CD4-positive, alpha-beta T cell treated with Interleukin-6 for 4 hours (primary cell): ENCODE results near the gene ATP6AP2.
A peak's percentile ranks its signal among the peaks of the same experiment; 100 is the strongest.
"Not testable (repeated sequence)": the region's sequence is repeated elsewhere in the genome, so short reads cannot be mapped to it uniquely, and the experiment has no call there.

Experiments used
- DNase-seq: peaks from one replicate; pipeline ENCODE4 v3.0.0-alpha.2; 2020; ENCODE audit warnings: mixed read lengths

ATP6AP2 gene

GRCh38 chrX:40580537-40581335 is at the start of gene ATP6AP2:
TSS of gene ATP6AP2 (plus strand) at chrX:40580970. CDS start at chrX:40581066, 96 bp downstream.
- DNase-seq: peak; percentile 90

GRCh38 chrX:40531056-40531826 is 49.5 kb upstream of the ATP6AP2 start:
- DNase-seq: no peak

DNA sequence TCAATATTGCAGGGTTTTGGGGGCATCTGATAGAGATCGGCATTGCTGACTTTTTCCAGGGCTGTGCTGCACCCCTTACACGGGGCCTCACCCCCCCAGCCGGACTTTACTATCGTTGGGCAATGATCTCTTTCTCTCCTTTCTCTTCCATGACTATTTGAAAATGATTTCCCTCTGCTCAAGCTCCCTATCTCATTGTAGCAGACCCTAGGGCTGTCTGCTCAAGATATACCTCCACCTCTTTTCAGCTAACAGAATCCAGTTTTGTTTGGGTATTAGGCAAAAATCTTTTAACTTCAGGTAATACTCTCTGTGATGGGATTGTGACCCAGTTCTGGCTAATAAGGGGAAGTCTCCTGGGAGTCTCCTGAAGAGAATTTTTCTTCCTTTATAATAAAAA is 43.5 kb upstream of the ATP6AP2 start:
- DNase-seq: no peak

DNA sequence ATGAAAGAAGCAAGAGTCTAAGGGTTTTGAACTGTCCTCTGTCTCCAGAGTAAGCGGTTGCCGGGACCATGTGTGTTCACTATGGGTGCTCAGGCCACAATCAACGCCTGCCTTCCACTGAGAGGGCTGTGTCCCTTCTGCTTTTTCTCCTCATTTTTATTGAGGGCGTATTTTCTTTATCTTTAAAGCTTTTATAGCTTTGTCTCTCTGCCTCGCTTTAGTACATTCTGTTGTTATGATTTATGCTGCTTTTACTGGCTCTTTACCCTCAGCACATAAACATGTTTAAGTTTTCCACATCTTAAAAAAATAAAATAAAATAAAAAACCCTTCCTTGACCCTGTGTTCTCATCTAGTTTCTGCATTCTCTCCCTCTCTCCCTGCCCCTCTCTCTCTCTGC is 42.4 kb upstream of the ATP6AP2 start:
- DNase-seq: no peak

DNA sequence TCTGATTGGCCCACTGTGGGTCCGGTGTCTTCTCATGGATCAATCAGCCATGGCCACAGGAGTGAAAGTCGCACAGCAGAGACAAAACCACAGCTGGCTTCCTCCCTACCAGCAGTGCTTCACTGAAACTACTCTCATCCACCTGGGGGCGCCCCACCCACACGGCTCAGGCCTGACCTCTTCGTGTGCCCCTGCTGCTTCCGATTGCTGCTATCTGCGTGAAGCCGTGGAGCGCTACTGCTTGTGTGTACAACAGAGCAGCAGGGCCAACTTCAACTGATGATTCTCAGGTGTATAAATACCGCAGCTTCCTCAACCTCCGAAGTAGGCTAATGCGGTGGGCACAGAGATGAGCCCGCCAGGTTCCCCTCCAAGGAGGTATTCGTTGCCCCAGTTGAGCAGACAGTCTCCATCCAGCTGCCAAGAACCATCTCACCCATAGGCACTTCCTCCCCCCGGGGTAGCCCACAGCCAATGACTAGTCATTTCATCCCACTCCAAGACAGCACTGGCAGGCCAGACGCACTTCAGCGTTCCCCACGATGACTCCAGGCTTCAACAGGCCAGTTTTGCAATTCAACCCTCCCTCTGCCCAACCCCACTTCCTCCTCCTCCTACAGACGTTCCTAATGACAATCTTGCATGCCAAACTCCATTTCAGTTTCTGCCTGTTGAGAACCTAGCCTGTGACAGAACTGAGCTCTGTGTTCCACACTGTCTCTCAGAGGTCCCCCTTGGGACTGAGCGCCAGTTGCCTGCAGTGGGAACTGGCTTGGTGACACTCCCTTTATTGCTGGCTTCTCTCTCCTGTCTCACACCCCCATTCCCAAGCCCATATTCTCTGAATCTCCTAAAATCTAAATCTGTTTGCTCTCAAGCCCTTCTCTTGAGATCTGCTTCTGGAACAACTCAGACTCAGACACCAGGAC is 41.3 kb upstream of the ATP6AP2 start:
- peak; percentile 77 for DNase-seq

DNA sequence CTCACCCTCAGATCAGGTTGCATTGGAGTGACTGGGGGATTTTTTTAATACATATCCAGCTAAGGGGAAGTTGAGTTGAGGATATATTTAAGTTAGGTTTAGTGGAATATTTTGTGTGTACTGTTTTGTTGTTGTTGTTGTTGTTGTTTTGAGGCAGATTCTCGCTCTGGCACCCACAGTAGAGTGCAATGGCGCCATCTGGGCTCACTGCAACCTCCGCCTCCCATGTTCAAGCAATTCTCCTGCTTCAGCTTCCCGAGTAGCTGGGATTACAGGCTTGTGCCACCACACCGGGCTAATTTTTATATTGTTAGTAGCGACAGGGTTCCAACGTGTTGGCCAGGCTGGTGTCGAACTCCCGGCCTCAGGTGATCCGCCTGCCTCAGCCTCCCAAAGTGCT is 38.6 kb upstream of the ATP6AP2 start:
- DNase-seq: no peak

- no peak for DNase-seq
Observed at GRCh38 chrX:40542972-40543371, 37.8 kb upstream of the ATP6AP2 start.

DNA sequence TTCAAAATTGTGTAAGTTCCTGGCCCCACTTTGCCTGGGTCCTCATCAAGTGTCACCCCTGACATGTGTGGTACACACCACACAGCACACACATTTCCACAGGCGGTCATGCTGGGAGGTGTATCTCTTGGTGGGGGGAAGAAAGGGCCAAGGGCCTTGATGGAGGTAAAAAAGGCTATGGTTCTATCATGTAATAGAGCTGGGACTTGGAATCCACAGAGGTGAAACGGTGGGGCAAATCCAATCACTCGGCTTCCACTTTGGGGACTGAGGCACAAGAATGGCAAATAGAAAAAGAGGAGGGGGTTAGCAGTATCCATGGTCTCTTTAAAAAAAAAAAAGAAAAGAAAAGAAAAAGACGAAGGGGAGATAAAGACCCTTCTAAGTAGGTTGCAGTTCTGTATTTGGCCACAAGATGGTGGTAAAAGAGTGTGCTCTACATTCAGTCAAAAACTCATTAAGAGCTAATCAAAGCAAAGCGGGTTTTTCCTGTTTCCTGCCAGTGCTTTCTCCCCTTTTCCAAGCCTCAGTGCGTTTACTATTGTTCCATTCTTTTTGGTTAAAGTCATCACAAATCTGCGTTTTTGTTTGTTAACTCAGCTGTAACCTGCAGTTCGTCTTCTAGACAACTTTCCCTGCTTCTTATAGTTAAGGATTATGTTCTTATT is 37.0 kb upstream of the ATP6AP2 start:
- DNase-seq: peak; percentile 21

DNA sequence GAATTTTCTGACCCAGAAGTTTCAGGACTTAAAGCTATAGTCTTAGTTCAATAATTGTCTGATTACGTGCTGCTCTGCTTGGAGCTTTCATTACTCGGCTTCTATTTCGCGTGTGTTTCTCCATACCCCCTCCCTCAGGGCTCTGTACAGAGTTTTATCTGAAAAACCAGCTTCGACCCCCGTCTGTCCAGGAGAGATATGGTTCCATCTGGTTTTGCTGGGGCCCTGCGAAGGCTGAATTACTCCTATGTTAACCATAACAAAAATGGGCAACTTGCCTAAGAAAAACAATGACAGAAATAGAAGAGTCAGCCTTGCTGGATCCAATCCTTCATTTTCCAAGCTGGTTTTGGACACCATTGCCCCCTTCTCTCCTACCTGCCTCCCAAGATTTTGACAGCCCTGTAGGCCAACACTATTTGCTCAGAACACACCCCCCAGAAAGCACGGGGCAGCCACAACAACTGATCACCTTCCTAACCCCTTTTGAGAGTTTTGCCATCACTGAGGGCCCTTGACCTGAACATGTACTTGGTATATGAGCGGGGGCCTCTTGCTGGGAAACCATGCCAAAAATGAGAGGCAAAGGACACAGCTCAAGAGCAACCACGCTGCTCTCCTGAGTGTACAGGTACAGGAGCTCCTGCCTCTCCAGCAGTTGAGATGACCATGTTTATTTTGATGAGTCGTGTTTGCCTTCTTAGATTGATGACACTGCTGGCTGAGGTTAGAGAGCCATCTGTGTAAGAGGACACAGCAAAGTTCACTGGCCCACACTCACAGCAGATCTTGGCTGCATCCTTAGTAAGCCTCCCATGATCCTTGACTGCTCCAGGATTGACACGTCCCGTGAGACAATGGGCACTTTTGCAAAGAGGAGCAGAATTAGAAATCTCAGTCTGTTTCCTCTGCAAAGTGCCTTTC is 36.2 kb upstream of the ATP6AP2 start:
- no peak for DNase-seq

GRCh38 chrX:40546870-40547269 is 33.9 kb upstream of the ATP6AP2 start:
- DNase-seq: no peak

DNA sequence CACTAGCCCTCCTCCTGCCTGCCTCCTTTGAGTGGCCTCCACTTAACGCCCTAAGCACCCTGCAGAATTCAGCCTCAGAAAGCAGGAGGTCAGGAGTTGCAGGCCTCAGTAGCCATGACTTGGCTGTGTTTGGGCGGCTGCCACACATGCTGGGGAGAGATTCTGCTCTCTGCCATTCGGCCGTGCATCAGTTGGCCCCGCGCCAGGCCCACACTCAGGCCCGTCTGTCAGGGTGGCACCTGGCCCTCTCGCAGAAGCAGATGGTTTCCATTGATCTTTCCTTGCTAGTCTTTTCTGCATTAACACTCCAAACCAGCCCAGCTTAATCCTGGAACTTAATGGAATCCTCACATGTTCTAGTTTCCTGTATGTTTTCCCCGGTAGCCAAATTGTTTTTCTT is 30.7 kb upstream of the ATP6AP2 start:
- no peak for DNase-seq

DNA sequence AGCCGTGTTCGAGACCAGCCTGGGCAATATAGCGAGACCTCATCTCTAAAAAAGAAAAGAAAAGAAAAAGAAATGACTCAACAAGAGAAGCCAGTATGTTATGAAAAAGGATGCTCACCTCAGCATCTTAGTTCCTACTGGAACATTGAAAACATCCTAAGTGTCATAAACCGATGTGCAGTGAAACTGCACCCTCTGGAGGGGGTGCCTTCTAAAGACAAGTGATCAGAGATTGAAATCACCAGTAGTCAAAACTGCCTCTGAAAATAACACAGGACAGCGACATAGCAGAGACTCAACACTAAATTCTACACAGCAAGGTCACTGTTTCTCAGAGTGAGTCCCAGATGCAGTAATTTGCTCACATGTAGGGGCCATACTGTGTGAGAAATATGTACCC is 28.0 kb upstream of the ATP6AP2 start:
- DNase-seq: no peak

DNA sequence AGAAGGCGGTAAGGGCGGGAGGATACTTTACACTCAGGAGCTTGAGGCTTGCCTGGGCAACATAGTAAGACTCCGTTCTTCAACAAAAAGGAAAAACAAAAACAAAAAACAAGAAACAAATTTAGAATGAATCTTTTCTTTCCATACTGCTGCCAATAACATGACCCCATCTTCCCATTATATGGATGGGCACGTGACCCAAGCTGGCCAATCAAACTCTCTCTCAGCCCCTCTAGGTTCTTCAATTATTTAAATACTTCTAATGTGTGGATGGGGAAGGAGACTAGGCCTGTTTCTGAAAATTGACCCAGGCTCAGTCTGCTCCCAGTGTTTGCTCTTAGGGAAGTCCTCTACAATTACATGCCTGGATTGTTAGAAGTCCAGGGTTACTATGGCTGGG is 22.2 kb upstream of the ATP6AP2 start:
- DNase-seq: no peak

- no peak for DNase-seq
Observed at GRCh38 chrX:40563784-40564183, 17.0 kb upstream of the ATP6AP2 start.

DNA sequence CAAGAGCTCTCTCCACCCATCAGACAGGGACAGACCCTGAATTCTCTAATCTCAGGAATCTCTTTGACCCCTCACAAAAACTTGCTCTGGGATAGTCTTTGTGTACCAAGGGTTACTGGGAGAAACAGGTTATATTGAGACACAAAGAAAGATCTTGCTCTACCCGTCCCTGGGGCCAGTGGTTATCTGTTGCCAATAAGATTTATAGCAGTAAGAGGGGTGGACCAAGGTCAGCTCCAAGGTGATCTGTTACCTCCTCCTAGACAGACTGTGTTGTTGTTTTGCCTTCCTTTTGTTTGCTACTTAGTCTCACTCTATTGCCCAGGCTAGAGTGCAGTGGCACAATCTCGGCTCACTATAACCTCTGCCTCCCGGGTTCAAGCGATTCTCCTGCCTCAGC is 16.3 kb upstream of the ATP6AP2 start:
- no peak for DNase-seq

DNA sequence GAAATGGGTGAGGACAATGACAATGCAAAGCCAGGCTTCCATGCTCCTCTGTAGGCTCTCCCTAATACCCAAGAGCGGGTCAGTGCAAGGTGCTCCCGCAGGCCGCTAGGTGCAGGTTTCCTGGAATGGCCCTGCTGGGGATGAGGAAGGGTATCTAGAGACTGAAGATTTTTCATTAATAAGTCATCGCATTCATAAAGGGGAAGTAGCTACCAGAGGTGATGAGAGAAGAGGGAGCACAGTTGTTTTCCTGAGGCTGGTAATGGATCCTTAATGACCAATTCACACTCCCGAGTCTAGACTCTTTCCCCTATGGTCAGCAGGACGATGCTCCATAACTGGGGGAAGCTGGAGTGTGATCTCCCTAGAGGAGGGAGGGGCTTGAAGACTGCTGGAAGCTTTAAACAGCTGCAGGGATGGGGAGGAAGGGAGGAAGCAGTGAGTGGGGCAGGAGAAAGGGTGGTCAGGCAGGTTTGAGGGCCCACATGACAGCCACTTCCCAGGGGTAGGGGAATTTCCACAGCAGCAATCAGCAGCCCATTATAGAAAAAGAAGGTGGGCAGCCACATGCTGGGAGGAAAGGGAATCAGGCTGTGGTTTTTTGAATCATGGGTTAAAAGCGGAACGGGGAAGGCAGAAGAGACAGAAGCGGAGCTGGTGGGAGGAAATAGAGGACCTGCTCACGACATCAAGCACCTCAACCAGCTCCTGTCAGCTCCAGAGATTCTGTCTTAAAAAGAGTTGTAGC is 10.2 kb upstream of the ATP6AP2 start:
- peak; percentile 27 for DNase-seq

DNA sequence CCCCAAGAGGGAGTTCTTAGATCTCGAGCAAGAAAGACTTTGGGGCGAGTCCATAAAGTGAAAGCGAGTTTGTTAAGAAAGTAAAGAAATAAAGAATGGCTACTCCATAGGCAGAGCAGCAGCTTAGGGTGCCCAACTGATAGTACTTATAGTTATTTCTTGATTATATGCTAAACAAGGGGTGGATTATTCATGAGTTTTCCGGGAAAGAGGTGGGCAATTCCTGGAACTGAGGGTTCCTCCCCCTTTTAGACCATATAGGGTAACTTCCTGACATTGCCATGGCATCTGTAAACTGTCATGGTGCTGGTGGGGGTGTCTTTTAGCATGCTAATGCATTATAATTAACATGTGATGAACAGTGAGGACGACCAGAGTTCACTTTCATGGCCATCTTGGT is 9.6 kb upstream of the ATP6AP2 start:
- peak; percentile 8 for DNase-seq

DNA sequence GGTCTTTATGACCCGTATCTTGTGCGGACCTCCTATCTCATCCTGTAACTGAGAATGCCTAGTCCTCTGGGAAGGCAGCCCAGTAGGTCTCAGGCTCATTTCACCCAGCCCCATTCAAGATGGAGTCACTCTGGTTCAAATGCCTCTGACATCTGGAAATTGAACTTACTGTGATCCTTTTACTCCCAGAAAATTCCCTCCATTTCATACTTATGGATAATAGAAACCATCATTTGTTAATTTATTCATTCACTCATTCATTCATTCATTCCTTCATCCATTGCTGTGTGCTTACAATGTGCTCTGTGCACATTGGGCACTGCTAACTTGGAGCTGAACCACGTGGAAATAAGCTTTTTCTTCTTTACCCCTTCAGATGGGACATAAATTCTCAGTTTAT is 9.2 kb upstream of the ATP6AP2 start:
- no peak for DNase-seq

DNA sequence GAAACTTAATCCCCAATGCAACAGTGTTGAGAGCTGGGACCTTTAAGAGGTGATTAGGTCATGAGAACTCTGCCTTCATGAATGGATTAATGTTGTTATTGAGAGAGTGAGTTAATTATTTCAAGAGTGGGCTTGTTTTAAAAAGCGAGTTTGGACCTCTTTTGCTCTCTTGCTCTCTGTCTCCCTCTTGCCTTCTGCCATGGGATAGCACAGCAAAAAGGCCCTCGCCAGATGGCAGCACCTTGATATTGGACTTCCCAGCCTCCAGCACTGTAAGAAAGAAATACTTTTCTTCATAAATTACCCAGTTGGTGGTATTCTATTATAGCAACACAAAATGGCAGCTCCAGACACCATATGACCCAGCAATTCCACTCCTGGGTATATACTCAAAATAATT is 7.0 kb upstream of the ATP6AP2 start:
- DNase-seq: peak; percentile 44

GRCh38 chrX:40575411-40575810 is 5.4 kb upstream of the ATP6AP2 start:
- DNase-seq: not testable (repeated sequence)

- no peak for DNase-seq
Observed at GRCh38 chrX:40576291-40576690, 4.5 kb upstream of the ATP6AP2 start.
